Measurements from ENCODE around the gene MAGI2.
"Not testable (repeated sequence)": the region's sequence is repeated elsewhere in the genome, so short reads cannot be mapped to it uniquely, and the experiment has no call there.

- TF ChIP-seq CTCF, POLR2A (IDR thresholded peaks at IDR 0.05): not testable (repeated sequence)
Measured at GRCh38 chr7:78967561-78967960, 485.9 kb downstream of the MAGI2 start.
